Sigmoid colon (tissue), 4 donors: ENCODE measurements around the gene ALDH16A1.

ENCODE experiments used
- EP300 ChIP-seq, 4 donors: sonication (generic); formaldehyde crosslinking; IDR thresholded peaks; one replicate each; pipeline ENCODE4 v1.6.1; 2017; ENCODE audit warnings: antibody characterized with exemption in 4 of 4
- POLR2A ChIP-seq, 2 donors: fragments of 450-650 bp; IDR thresholded peaks; one replicate each; pipeline ENCODE4 v1.6.1; 2016; ENCODE audit warnings: antibody characterized with exemption in 2 of 2, mild to moderate bottlenecking in 2 of 2, moderate library complexity in 2 of 2
- POLR2AphosphoS5 ChIP-seq, 4 donors: sonication (generic); formaldehyde crosslinking; IDR thresholded peaks; one replicate each; pipeline ENCODE4 v1.6.1; 2017; ENCODE audit warnings: antibody characterized with exemption in 4 of 4
- TF ChIP-seq, protein P1 (sequence below), 4 experiments: fragments of 450-650 bp in 3 of 4; fragments of 200-600 bp in 1 of 4; IDR thresholded peaks; one replicate each; pipeline ENCODE4 v1.5.1; 2016 to 2019; ENCODE audit warnings: antibody characterized with exemption in 4 of 4, mild to moderate bottlenecking in 3 of 4, moderate library complexity in 2 of 4

DNA sequence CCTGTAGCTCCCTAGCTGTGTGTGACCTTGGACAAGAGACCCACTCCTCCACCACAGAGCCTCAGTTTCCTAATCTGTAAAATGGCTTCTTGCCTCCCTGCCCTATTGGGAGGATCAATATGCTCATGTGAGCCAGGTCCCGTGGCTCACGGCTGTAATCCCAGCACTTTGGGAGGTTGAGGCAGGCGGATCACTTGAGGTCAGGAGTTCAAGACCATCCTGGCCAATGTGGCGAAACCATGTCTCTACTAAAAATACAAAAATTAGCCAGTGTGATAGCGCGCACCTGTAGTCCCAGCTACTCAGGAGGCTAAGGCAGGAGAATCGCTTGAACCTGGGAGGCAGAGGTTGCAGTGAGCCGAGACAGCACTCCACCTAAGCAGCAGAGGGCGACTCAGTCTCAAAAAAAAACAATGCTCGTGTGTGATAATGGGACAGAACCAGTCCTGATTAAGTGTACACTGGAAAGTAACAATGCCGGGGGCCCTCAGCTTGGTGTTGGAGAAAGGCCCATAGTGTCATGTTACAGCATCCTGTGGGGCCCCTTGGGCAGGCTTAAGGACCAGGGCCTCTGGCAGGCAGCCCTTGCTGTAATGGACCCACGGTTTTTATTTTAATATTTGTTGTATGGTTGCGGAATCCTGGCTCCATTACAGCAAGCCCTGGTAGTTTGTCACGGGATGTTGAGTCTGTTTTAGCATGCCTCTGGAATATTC lies 50.0 kb downstream of the ALDH16A1 start:
- TF ChIP-seq, protein P1, sequence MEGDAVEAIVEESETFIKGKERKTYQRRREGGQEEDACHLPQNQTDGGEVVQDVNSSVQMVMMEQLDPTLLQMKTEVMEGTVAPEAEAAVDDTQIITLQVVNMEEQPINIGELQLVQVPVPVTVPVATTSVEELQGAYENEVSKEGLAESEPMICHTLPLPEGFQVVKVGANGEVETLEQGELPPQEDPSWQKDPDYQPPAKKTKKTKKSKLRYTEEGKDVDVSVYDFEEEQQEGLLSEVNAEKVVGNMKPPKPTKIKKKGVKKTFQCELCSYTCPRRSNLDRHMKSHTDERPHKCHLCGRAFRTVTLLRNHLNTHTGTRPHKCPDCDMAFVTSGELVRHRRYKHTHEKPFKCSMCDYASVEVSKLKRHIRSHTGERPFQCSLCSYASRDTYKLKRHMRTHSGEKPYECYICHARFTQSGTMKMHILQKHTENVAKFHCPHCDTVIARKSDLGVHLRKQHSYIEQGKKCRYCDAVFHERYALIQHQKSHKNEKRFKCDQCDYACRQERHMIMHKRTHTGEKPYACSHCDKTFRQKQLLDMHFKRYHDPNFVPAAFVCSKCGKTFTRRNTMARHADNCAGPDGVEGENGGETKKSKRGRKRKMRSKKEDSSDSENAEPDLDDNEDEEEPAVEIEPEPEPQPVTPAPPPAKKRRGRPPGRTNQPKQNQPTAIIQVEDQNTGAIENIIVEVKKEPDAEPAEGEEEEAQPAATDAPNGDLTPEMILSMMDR (IDR thresholded peaks at IDR 0.05): peak in 3 of 4 experiments; percentile 60 to 68 (median 64)
- TF ChIP-seq POLR2A (IDR thresholded peaks at IDR 0.05) (no peak), POLR2AphosphoS5 (IDR thresholded peaks at IDR 0.05) (no peak), EP300 (IDR thresholded peaks at IDR 0.05) (no peak)
